ENCODE results near the gene LNX2.

The LNX2 gene

DNA sequence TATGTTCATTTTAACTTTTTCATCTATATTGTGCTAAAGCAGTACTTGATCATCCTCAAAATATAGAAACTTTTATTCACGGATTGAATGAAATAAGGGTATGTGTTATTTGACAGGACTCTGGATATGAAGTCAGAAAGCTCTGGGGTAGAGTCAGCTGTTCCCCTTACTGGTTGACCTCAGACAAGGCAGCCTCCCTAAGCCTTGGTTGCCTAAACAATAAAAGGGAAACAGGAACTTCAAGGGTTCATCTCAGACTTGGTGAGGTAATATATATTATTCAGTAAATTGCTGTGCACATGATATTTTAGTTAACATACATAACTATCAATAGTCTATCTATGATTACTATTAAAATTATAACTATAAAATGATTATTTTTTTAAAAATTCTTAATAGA lies 14.9 kb upstream of the LNX2 start (continued):
- TF ChIP-seq ZNF791 (tag by site-specific recombination; IDR thresholded peaks at IDR 0.05) (no peak), KLF16 (tag by site-specific recombination; IDR thresholded peaks at IDR 0.05) (no peak)

DNA sequence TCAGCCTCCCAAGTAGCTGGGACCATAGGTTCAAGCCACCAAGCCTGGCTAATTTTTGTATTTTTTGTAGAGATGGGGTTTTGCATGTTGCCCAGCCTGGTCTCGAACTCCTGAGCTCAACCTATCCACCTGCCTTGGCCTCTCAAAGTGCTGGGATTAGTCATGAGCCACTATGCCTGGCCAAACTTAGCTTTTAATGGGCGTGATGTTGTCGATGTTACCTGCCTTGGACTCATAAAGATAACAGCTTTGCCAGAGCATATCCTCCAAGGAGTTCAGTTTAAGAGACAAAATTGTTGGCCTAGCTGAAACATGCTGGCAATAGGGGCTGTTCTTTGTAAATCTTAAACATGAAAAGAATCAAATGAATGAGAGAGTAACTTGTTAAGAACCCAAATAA lies 14.5 kb upstream of the LNX2 start:
- TF ChIP-seq, protein P1, sequence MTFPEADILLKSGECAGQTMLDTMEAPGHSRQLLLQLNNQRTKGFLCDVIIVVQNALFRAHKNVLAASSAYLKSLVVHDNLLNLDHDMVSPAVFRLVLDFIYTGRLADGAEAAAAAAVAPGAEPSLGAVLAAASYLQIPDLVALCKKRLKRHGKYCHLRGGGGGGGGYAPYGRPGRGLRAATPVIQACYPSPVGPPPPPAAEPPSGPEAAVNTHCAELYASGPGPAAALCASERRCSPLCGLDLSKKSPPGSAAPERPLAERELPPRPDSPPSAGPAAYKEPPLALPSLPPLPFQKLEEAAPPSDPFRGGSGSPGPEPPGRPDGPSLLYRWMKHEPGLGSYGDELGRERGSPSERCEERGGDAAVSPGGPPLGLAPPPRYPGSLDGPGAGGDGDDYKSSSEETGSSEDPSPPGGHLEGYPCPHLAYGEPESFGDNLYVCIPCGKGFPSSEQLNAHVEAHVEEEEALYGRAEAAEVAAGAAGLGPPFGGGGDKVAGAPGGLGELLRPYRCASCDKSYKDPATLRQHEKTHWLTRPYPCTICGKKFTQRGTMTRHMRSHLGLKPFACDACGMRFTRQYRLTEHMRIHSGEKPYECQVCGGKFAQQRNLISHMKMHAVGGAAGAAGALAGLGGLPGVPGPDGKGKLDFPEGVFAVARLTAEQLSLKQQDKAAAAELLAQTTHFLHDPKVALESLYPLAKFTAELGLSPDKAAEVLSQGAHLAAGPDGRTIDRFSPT (tag by site-specific recombination; IDR thresholded peaks at IDR 0.05), result no peak
- TF ChIP-seq, protein P2, sequence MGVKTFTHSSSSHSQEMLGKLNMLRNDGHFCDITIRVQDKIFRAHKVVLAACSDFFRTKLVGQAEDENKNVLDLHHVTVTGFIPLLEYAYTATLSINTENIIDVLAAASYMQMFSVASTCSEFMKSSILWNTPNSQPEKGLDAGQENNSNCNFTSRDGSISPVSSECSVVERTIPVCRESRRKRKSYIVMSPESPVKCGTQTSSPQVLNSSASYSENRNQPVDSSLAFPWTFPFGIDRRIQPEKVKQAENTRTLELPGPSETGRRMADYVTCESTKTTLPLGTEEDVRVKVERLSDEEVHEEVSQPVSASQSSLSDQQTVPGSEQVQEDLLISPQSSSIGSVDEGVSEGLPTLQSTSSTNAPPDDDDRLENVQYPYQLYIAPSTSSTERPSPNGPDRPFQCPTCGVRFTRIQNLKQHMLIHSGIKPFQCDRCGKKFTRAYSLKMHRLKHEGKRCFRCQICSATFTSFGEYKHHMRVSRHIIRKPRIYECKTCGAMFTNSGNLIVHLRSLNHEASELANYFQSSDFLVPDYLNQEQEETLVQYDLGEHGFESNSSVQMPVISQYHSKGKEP (tag by site-specific recombination; IDR thresholded peaks at IDR 0.05), result no peak
- TF ChIP-seq ZNF660 (tag by site-specific recombination; IDR thresholded peaks at IDR 0.05) (no peak), ZNF132 (tag by site-specific recombination; IDR thresholded peaks at IDR 0.05; ENCODE audit: borderline replicate concordance) (no peak), ZNF830 (tag by site-specific recombination; IDR thresholded peaks at IDR 0.05; ENCODE audit: low read depth) (no peak), ZNF426 (tag by site-specific recombination; IDR thresholded peaks at IDR 0.05) (no peak), ZNF169 (tag by site-specific recombination; IDR thresholded peaks at IDR 0.05) (no peak), ZBTB1 (tag by site-specific recombination; IDR thresholded peaks at IDR 0.05) (no peak), ZNF37A (tag by site-specific recombination; IDR thresholded peaks at IDR 0.05) (no peak), ZNF768 (tag by site-specific recombination; IDR thresholded peaks at IDR 0.05) (no peak), GLI4 (tag by site-specific recombination; IDR thresholded peaks at IDR 0.05) (no peak), ZBTB8A (tag by site-specific recombination; IDR thresholded peaks at IDR 0.05) (no peak), ZNF529 (tag by site-specific recombination; IDR thresholded peaks at IDR 0.05; ENCODE audit: insufficient replicate concordance) (no peak)
- TF ChIP-seq, protein P3, sequence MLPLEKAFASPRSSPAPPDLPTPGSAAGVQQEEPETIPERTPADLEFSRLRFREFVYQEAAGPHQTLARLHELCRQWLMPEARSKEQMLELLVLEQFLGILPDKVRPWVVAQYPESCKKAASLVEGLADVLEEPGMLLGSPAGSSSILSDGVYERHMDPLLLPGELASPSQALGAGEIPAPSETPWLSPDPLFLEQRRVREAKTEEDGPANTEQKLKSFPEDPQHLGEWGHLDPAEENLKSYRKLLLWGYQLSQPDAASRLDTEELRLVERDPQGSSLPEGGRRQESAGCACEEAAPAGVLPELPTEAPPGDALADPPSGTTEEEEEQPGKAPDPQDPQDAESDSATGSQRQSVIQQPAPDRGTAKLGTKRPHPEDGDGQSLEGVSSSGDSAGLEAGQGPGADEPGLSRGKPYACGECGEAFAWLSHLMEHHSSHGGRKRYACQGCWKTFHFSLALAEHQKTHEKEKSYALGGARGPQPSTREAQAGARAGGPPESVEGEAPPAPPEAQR (tag by site-specific recombination; IDR thresholded peaks at IDR 0.05), result no peak
- TF ChIP-seq, protein P4, sequence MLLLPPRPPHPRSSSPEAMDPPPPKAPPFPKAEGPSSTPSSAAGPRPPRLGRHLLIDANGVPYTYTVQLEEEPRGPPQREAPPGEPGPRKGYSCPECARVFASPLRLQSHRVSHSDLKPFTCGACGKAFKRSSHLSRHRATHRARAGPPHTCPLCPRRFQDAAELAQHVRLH (tag by site-specific recombination; IDR thresholded peaks at IDR 0.05), result no peak

DNA sequence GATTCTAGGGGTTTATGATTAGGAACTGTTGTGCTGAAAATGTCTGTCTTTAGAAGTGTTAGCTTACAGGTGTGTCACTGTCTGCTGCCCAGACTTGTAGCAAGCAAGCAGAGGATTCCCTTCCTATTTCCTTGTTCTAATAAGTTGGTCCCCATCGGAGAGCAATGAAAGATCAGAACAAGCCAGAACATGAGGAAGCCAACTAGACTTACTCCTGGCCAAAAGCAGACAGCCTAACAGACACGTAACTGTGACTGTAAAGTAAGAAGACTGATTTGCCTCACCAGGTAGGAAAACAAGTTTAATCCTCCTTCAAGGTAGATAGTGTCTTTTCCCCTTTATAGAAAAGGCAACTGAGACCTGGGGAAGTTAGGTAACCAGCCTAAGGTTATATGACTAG lies 13.9 kb upstream of the LNX2 start:
- ChIA-PET CTCF (no interaction called here), POLR2A (interaction anchor here (1.1 kb wide), 1 partner anchor 13 kb away, joined by 4 read pairs; the partner anchor contains the start of gene POLR1D)
- Histone ChIP-seq H3K27ac (ENCODE audit: extremely low read depth, low read depth, low read length) (no peak overlapping the region), H3K4me1 (ENCODE audit: control insufficient read depth, insufficient read depth, low read length) (0 out of 2 replicates have a peak, but pooled peaks cover 5% of the 10 kb centered on the region), H3K4me3 (ENCODE audit: low read depth, low read length) (no peak overlapping the region), H3K9me3 (ENCODE audit: control insufficient read depth, insufficient read depth, low read depth, low read length) (no peaks in the 10 kb centered on the region), H3K36me3 (ENCODE audit: control insufficient read depth in 2 of 2, insufficient read depth in 1 of 2, low read length in 2 of 2) (peaks cover 0 to 19% of the 10 kb centered on the region in 2 experiments; a peak in 1 of 3 replicates)
- TF ChIP-seq ZNF830 (tag by site-specific recombination; IDR thresholded peaks at IDR 0.05; ENCODE audit: low read depth) (no peak), ZNF837 (tag by site-specific recombination; IDR thresholded peaks at IDR 0.05) (no peak), ZNF777 (tag by site-specific recombination; IDR thresholded peaks at IDR 0.05; ENCODE audit: borderline replicate concordance) (no peak), ZNF146 (tag by site-specific recombination; IDR thresholded peaks at IDR 0.05) (no peak), ZBTB20 (tag by site-specific recombination; IDR thresholded peaks at IDR 0.05) (no peak), ZNF169 (tag by site-specific recombination; IDR thresholded peaks at IDR 0.05) (no peak), GLIS1 (tag by site-specific recombination; IDR thresholded peaks at IDR 0.05) (no peak), ZNF19 (tag by site-specific recombination; IDR thresholded peaks at IDR 0.05; ENCODE audit: low read depth) (no peak), SP3 (tag by site-specific recombination; IDR thresholded peaks at IDR 0.05) (no peak)
- TF ChIP-seq, protein P5, sequence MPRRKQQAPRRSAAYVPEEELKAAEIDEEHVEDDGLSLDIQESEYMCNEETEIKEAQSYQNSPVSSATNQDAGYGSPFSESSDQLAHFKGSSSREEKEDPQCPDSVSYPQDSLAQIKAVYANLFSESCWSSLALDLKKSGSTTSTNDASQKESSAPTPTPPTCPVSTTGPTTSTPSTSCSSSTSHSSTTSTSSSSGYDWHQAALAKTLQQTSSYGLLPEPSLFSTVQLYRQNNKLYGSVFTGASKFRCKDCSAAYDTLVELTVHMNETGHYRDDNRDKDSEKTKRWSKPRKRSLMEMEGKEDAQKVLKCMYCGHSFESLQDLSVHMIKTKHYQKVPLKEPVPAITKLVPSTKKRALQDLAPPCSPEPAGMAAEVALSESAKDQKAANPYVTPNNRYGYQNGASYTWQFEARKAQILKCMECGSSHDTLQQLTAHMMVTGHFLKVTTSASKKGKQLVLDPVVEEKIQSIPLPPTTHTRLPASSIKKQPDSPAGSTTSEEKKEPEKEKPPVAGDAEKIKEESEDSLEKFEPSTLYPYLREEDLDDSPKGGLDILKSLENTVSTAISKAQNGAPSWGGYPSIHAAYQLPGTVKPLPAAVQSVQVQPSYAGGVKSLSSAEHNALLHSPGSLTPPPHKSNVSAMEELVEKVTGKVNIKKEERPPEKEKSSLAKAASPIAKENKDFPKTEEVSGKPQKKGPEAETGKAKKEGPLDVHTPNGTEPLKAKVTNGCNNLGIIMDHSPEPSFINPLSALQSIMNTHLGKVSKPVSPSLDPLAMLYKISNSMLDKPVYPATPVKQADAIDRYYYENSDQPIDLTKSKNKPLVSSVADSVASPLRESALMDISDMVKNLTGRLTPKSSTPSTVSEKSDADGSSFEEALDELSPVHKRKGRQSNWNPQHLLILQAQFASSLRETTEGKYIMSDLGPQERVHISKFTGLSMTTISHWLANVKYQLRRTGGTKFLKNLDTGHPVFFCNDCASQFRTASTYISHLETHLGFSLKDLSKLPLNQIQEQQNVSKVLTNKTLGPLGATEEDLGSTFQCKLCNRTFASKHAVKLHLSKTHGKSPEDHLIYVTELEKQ (tag by site-specific recombination; IDR thresholded peaks at IDR 0.05; ENCODE audit: borderline replicate concordance), result no peak

More for the DNA sequence above, 14.5 kb upstream of the LNX2 start:
- Histone ChIP-seq H3K27ac (ENCODE audit: extremely low read depth, low read depth, low read length) (no peak overlapping the region), H3K9me3 (ENCODE audit: control insufficient read depth, insufficient read depth, low read depth, low read length) (no peaks in the 10 kb centered on the region), H3K4me3 (ENCODE audit: low read depth, low read length) (no peak overlapping the region), H3K4me1 (ENCODE audit: control insufficient read depth, insufficient read depth, low read length) (0 out of 2 replicates have a peak, but pooled peaks cover 5% of the 10 kb centered on the region), H3K36me3 (ENCODE audit: control insufficient read depth in 2 of 2, insufficient read depth in 1 of 2, low read length in 2 of 2) (peaks cover 0 to 19% of the 10 kb centered on the region in 2 experiments; a peak in 1 of 3 replicates)
- CTCF ChIA-PET, result interaction anchor here (1.2 kb wide), 1 partner anchor 101 kb away, joined by 4 read pairs; no protein-coding TSS in a partner anchor
- POLR2A ChIA-PET, result interaction anchor here (1.1 kb wide), 1 partner anchor 14 kb away, joined by 4 read pairs; the partner anchor contains the start of gene POLR1D

Measured in HEK293 (cell line).